CD4-positive, alpha-beta T cell treated with Interleukin-15 for 4 hours (primary cell): ENCODE data around the gene STK32B.
"Not testable (repeated sequence)": the region's sequence is repeated elsewhere in the genome, so short reads cannot be mapped to it uniquely, and the experiment has no call there.

Experiments used
- DNase-seq: peaks from one replicate; pipeline ENCODE4 v3.0.0-alpha.2; 2020; ENCODE audit warnings: low spot score

Gene STK32B

GRCh38 chr4:5030927-5031326, 20.4 kb upstream of the STK32B start:
- DNase-seq, result no peak

GRCh38 chr4:5032813-5033212, 18.5 kb upstream of the STK32B start:
- DNase-seq, result no peak

- no peak for DNase-seq
These were observed 17.9 kb upstream of the STK32B start for GRCh38 chr4:5033281-5033841.

GRCh38 chr4:5034206-5034605, 17.1 kb upstream of the STK32B start:
- DNase-seq, result no peak

GRCh38 chr4:5036239-5036638, 15.0 kb upstream of the STK32B start:
- no peak for DNase-seq

- DNase-seq, result no peak
These were observed 13.4 kb upstream of the STK32B start for GRCh38 chr4:5037553-5038551.

GRCh38 chr4:5039800-5040199, 11.5 kb upstream of the STK32B start:
- DNase-seq, result no peak

GRCh38 chr4:5040856-5041620, 10.2 kb upstream of the STK32B start:
- no peak for DNase-seq

GRCh38 chr4:5041699-5042098, 9.6 kb upstream of the STK32B start:
- no peak for DNase-seq

- no peak for DNase-seq
These were observed 7.7 kb upstream of the STK32B start for GRCh38 chr4:5043579-5043978.

GRCh38 chr4:5044341-5044740, 6.9 kb upstream of the STK32B start:
- DNase-seq, result no peak

GRCh38 chr4:5045097-5045496, 6.2 kb upstream of the STK32B start:
- DNase-seq, result no peak

- no peak for DNase-seq
These were observed 2.6 kb upstream of the STK32B start for GRCh38 chr4:5048721-5049120.

GRCh38 chr4:5050520-5051277, 581 bp upstream of the STK32B start:
- peak; percentile 6 for DNase-seq

GRCh38 chr4:5052204-5052702, 973 bp downstream of the STK32B start:
- DNase-seq, result no peak

GRCh38 chr4:5052726-5053425, 1.6 kb downstream of the STK32B start:
- DNase-seq, result no peak

GRCh38 chr4:5054532-5054931, 3.3 kb downstream of the STK32B start:
- DNase-seq, result no peak

GRCh38 chr4:5055411-5055810, 4.1 kb downstream of the STK32B start:
- DNase-seq, result no peak

- DNase-seq, result no peak
These were observed 14.8 kb downstream of the STK32B start for GRCh38 chr4:5066101-5066500.

GRCh38 chr4:5066968-5067367, 15.7 kb downstream of the STK32B start:
- not testable (repeated sequence) for DNase-seq

GRCh38 chr4:5067908-5068307, 16.6 kb downstream of the STK32B start:
- DNase-seq, result no peak
